Activated CD4-positive, alpha-beta T cell treated with anti-CD3 and anti-CD28 coated beads, Interleukin-2, amount 10 ng/mL, durations not matched to agents 24 days and 14 days (primary cell): ENCODE data around the gene PHYHIPL. TPM values are rescaled to one million over a fixed set of nuclear protein-coding genes. Genes with fewer than 3 reads are reported as not detected.

Experiments used
- DNase-seq: peaks from one replicate; pipeline ENCODE4 v3.0.0; 2022
- H3K27ac Mint-ChIP-seq: one replicate; pipeline ENCODE4 v1.8.0; 2022; ENCODE audit warnings: mild to moderate bottlenecking, mixed read lengths
- H3K27me3 Mint-ChIP-seq: one replicate; pipeline ENCODE4 v1.8.0; 2022; ENCODE audit warnings: mixed read lengths
- H3K36me3 Mint-ChIP-seq: one replicate; pipeline ENCODE4 v1.8.0; 2022; ENCODE audit warnings: low read depth, mild to moderate bottlenecking, mixed read lengths
- H3K4me1 Mint-ChIP-seq: one replicate; pipeline ENCODE4 v1.8.0; 2021; ENCODE audit warnings: mixed read lengths
- H3K4me3 Mint-ChIP-seq: one replicate; pipeline ENCODE4 v1.8.0; 2022; ENCODE audit warnings: mild to moderate bottlenecking, moderate library complexity, mixed read lengths
- H3K9me3 Mint-ChIP-seq: one replicate; pipeline ENCODE4 v1.8.0; 2021; ENCODE audit warnings: mixed read lengths
- intact Hi-C: fragments of 100-400 bp; cut with micrococcal nuclease; formaldehyde crosslinking; loops from one replicate; pipeline ENCODE4 v1.15.1; 2023
- total RNA-seq: library from RNA; stranded (reverse); gene quantifications from 2 replicates; pipeline ENCODE4 v1.2.3, GENCODE V29; 2022

Gene PHYHIPL
- total RNA-seq, result not detected in 2 replicates

- H3K36me3 Mint-ChIP-seq, result no peaks in the 10 kb centered on the region
- no peak within 1 kb of the TSS for H3K4me3 Mint-ChIP-seq
Observed at GRCh38 chr10:59176241-59177030, at the start of gene PHYHIPL. Gene PHYHIPL, plus strand, starts transcription at chr10:59176643. Its CDS starts 211 bp downstream, at chr10:59176854.

DNA sequence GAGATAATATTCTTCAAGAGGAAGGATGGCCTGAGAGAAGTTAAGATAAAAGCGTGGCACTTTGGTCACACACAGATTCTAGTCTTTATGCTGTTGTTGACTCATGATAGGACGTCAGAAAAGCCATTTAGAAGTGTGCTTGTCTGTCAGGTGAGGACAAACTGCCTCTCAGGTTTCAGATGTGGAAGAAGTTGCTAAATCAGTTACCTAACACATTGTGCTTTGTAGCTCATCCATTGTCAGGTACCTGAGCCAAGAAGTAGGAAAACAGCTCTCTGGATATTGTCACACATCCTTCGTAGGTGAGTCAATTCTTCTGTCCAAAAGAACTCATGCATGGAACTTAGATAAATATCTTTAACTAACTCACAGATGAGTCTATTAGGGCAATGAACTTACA lies 49.5 kb upstream of the PHYHIPL start:
- Mint-ChIP-seq H3K4me1 (no peaks in the 10 kb centered on the region), H3K36me3 (no peaks in the 10 kb centered on the region), H3K27me3 (no peaks in the 10 kb centered on the region), H3K4me3 (no peak overlapping the region), H3K27ac (no peak overlapping the region), H3K9me3 (peaks cover 4% of the 10 kb centered on the region)
- DNase-seq, result no peak
- intact Hi-C loops, result no loop called here

More at GRCh38 chr10:59176241-59177030, at the start of gene PHYHIPL:
- no peaks in the 10 kb centered on the region for H3K9me3 Mint-ChIP-seq
- H3K27ac Mint-ChIP-seq, result no peak within 1 kb of the TSS
- H3K27me3 Mint-ChIP-seq, result peaks cover 16% of the 10 kb centered on the region
- no peak for DNase-seq
- peaks cover 2% of the 10 kb centered on the region for H3K4me1 Mint-ChIP-seq
- intact Hi-C loops, result no loop called here

GRCh38 chr10:59127991-59128390 lies 48.5 kb upstream of the PHYHIPL start:
- no peak overlapping the region for H3K4me3 Mint-ChIP-seq
- H3K27ac Mint-ChIP-seq, result no peak overlapping the region

DNA sequence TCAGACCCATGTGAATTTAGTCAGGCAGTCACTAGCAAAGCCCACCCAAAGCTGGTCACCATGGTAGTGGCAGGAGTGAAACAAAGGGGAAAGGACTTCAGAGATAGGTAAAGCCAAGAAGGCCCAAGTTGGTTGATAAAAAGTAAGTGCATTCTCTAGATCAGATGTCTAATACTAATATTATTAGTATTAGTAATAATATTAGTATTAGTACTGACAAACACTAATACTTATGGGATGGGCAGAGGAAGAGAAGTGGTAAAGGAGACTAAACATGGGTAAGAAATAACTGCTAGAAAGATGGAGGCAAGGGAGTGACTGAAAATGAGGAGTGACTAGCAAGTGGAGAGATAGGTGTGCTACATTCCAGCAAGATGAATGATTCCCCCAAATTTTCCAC lies 46.6 kb upstream of the PHYHIPL start:
- H3K27me3 Mint-ChIP-seq, result no peaks in the 10 kb centered on the region
- H3K4me1 Mint-ChIP-seq, result no peaks in the 10 kb centered on the region
- no peak overlapping the region for H3K4me3 Mint-ChIP-seq
- H3K36me3 Mint-ChIP-seq, result no peaks in the 10 kb centered on the region
- no peak for DNase-seq
- intact Hi-C loops, result no loop called here
- peaks cover 4% of the 10 kb centered on the region for H3K9me3 Mint-ChIP-seq
- no peak overlapping the region for H3K27ac Mint-ChIP-seq

More at GRCh38 chr10:59127991-59128390, 48.5 kb upstream of the PHYHIPL start:
- intact Hi-C loops, result no loop called here
- peaks cover 4% of the 10 kb centered on the region for H3K9me3 Mint-ChIP-seq
- H3K27me3 Mint-ChIP-seq, result no peaks in the 10 kb centered on the region
- H3K4me1 Mint-ChIP-seq, result no peaks in the 10 kb centered on the region
- H3K36me3 Mint-ChIP-seq, result no peaks in the 10 kb centered on the region
- no peak for DNase-seq

GRCh38 chr10:59131666-59132065 lies 44.8 kb upstream of the PHYHIPL start:
- no peak overlapping the region for H3K27ac Mint-ChIP-seq
- no peak overlapping the region for H3K4me3 Mint-ChIP-seq
- DNase-seq, result no peak
- no peaks in the 10 kb centered on the region for H3K4me1 Mint-ChIP-seq
- peaks cover 4% of the 10 kb centered on the region for H3K9me3 Mint-ChIP-seq
- no peaks in the 10 kb centered on the region for H3K36me3 Mint-ChIP-seq
- H3K27me3 Mint-ChIP-seq, result no peaks in the 10 kb centered on the region
- intact Hi-C loops, result no loop called here

DNA sequence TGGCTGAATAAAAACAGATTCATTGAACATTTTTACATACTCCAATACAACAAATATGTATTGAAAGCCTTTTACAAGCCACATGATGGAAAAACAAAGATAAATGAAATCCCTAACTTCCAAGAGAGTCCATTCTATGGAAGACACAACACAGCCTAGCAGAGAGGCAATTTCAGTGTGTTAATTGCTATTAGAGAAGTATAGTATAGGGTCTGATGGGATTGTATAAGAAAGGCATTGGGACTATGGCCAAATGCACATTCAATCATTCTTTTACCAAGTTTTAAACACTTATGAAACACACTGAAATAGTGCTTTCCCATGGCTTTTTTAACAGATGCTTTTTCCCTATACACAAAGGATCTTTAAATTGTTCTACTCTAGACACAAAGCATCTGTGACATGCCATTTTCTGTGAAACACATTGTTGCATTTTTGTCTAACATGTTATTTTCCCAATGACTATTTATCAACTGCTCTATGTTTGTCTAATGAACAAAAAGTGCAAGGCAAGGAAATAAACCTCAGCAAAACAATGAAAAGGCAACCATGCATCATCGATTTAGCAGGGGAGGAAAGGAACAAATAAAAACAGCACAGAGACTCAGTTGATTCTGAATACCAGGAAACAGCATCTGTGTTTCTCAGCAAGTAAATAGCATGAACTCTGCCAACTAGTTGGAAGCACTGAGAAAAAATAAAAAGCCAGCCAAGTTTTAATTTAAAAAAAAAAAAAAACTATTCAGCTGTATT lies 42.4 kb upstream of the PHYHIPL start:
- no peak for DNase-seq
- no peak overlapping the region for H3K27ac Mint-ChIP-seq
- no peak overlapping the region for H3K4me3 Mint-ChIP-seq
- H3K4me1 Mint-ChIP-seq, result no peaks in the 10 kb centered on the region
- H3K27me3 Mint-ChIP-seq, result no peaks in the 10 kb centered on the region
- H3K36me3 Mint-ChIP-seq, result no peaks in the 10 kb centered on the region
- intact Hi-C loops, result no loop called here
- peaks cover under 1% of the 10 kb centered on the region for H3K9me3 Mint-ChIP-seq

DNA sequence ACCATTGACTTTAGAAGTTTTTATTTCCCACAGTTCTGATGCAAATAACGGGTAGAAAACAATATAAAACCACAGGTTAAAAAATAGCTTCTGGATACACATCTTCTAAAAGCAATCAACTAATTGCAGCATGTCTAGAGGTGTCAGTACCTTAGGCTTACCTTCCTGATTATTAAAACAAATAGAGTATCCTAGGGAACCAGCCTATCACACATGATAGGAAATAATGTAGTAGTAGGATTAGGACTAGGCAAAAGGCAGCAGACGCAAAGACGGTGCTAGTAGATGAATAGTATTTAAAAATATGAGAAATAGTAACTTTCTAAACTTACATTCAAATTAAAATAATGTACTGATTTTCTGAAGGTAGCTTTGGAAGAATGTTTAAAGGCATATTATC lies 41.7 kb upstream of the PHYHIPL start:
- H3K4me1 Mint-ChIP-seq, result no peaks in the 10 kb centered on the region
- H3K36me3 Mint-ChIP-seq, result no peaks in the 10 kb centered on the region
- no peaks in the 10 kb centered on the region for H3K27me3 Mint-ChIP-seq

GRCh38 chr10:59135275-59135674 lies 41.2 kb upstream of the PHYHIPL start:
- H3K27me3 Mint-ChIP-seq, result no peaks in the 10 kb centered on the region
- no peaks in the 10 kb centered on the region for H3K9me3 Mint-ChIP-seq
- H3K4me3 Mint-ChIP-seq, result no peak overlapping the region
- H3K27ac Mint-ChIP-seq, result no peak overlapping the region
- no peaks in the 10 kb centered on the region for H3K36me3 Mint-ChIP-seq
- intact Hi-C loops, result no loop called here
- H3K4me1 Mint-ChIP-seq, result no peaks in the 10 kb centered on the region
- no peak for DNase-seq

More for the DNA sequence above, 41.7 kb upstream of the PHYHIPL start:
- Mint-ChIP-seq H3K4me3 (no peak overlapping the region), H3K9me3 (no peaks in the 10 kb centered on the region), H3K27ac (no peak overlapping the region)
- DNase-seq, result no peak
- intact Hi-C loops, result no loop called here

DNA sequence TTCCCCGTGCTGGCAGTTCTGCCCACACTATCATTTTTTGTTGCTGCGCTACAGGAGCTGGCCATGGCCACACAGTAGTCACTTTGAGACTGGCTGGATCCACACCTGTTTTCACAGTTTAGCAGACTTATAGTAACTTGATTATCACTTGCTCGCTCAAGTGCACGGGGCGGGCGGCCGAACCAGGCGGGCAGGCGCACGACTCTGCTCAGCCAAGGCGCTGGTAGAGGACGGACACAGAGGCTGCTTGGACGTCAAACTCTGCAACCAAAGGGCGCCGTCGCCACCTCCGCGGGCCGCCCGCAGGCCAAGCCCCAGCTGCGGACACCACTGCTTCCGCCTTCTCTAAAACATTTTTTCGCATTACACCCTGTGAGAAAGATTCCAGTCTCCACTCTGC lies 38.4 kb upstream of the PHYHIPL start:
- Mint-ChIP-seq H3K4me3 (no peak overlapping the region), H3K36me3 (no peaks in the 10 kb centered on the region), H3K9me3 (no peaks in the 10 kb centered on the region), H3K4me1 (no peaks in the 10 kb centered on the region), H3K27ac (no peak overlapping the region), H3K27me3 (no peaks in the 10 kb centered on the region)
- DNase-seq, result no peak
- intact Hi-C loops, result no loop called here

DNA sequence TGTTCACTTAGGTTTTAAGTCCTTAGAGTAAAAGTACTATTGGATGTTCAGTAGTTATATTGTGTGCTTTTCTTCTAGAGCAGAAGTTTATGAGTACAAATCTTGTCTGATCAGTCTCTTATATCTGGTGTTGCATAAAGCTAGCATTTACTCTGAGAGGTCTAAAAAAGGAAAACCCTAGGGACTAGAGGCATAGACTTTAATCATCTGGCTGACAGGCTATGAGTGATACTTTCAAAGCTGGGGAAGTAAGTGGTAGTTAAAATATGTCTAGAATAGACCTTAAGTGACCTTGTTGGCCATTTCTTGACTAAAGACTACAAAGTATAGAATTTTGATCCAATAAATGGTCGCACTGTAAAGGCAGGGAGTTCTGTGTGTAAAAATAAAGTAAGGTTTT lies 32.9 kb upstream of the PHYHIPL start:
- intact Hi-C loops, result no loop called here
- Mint-ChIP-seq H3K27ac (no peak overlapping the region), H3K4me3 (no peak overlapping the region), H3K9me3 (no peaks in the 10 kb centered on the region), H3K36me3 (no peaks in the 10 kb centered on the region), H3K27me3 (no peaks in the 10 kb centered on the region), H3K4me1 (no peaks in the 10 kb centered on the region)
- no peak for DNase-seq

DNA sequence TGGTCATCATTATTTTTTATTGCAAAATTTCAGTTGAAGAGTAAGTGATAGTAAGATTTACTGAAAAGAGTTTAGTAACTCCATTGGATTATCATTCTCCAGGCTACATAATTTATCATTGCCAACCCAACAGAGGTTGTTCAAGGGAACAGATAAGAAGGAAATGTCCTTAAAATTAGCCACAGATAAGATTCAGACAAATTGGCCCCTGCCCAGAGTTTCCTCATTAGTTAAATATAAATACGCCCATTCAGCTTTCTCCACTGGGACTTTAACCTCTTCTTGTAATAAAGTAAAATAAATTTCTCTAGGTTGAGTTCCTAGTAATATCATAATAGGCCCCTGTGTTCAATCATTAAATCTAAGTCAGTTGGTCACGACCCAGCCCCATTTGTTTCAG lies 27.7 kb upstream of the PHYHIPL start:
- DNase-seq, result no peak
- Mint-ChIP-seq H3K4me3 (no peak overlapping the region), H3K9me3 (no peaks in the 10 kb centered on the region), H3K36me3 (no peaks in the 10 kb centered on the region), H3K4me1 (no peaks in the 10 kb centered on the region), H3K27me3 (no peaks in the 10 kb centered on the region), H3K27ac (no peak overlapping the region)
- intact Hi-C loops, result no loop called here

DNA sequence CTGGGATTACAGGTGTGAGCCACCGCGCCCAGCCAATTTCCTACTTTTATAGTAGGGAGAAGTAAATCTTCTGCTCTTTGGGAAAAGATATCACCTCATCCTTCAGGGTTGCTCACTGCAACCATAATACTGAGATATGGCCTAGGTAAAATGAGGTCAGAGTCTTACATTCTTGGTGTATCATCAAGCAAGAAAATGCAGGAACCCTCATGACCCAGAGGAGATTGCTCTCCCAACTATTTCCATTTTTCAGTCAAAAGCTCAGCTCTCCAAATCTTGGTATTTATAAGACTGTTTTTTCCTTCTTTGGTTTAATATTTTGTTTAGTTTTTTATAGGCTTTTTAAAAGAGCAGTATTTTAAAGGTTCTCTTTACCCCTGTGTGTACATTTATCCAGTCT lies 20.9 kb upstream of the PHYHIPL start:
- intact Hi-C loops, result no loop called here
- no peaks in the 10 kb centered on the region for H3K4me1 Mint-ChIP-seq
- H3K27ac Mint-ChIP-seq, result no peak overlapping the region
- H3K36me3 Mint-ChIP-seq, result no peaks in the 10 kb centered on the region
- no peak for DNase-seq
- no peaks in the 10 kb centered on the region for H3K9me3 Mint-ChIP-seq
- no peaks in the 10 kb centered on the region for H3K27me3 Mint-ChIP-seq
- H3K4me3 Mint-ChIP-seq, result no peak overlapping the region

GRCh38 chr10:59167512-59167911 lies 8.9 kb upstream of the PHYHIPL start:
- Mint-ChIP-seq H3K27ac (no peak overlapping the region), H3K27me3 (no peaks in the 10 kb centered on the region), H3K36me3 (no peaks in the 10 kb centered on the region), H3K4me1 (no peaks in the 10 kb centered on the region), H3K9me3 (no peaks in the 10 kb centered on the region), H3K4me3 (no peak overlapping the region)
- intact Hi-C loops, result no loop called here
- no peak for DNase-seq

DNA sequence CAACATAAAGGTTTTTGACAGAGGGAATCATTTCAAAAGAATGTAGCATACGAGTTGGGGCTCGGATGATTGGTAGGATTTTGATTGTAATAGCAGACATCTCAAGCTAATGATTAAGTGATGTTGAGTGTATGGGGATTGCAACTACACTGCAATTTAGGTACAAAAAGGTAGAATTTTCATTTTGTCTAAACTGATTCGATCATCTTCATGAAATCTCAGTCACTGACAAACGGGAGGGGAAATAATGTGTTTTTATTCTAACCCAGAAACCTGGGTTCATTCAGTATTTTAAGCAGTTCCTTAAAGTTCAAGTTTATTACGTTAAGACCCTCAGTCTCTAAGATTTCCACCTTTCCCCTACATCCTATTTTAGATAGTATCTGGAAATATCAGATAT lies 3.9 kb upstream of the PHYHIPL start:
- Mint-ChIP-seq H3K27me3 (peaks cover 14% of the 10 kb centered on the region), H3K4me1 (peaks cover 2% of the 10 kb centered on the region), H3K27ac (no peak overlapping the region), H3K36me3 (no peaks in the 10 kb centered on the region), H3K4me3 (no peak overlapping the region), H3K9me3 (no peaks in the 10 kb centered on the region)
- DNase-seq, result no peak
- intact Hi-C loops, result no loop called here
